ENCODE measurements around the gene CROCC2. TPM values are rescaled to one million over a fixed set of nuclear protein-coding genes. Genes with fewer than 3 reads are reported as not detected.

Gene CROCC2
- polyA plus RNA-seq, 4 donors = 0.13 to 0.18 TPM; not detected in 2

GRCh38 chr2:240919786-240920782 lies 13.9 kb downstream of the CROCC2 start:
- no peak for DNase-seq
- H3K27ac ChIP-seq (ENCODE audit: low read depth in 1 of 3, low read length in 2 of 3) = no peak overlapping the region
- H3K4me3 ChIP-seq (ENCODE audit: low read depth in 1 of 3, low read length in 3 of 3) = no peak overlapping the region
- H3K36me3 ChIP-seq (ENCODE audit: control insufficient read depth in 3 of 3, insufficient read depth in 2 of 3, low read depth in 1 of 3, low read length in 3 of 3) = no peaks in the 10 kb centered on the region
- no peaks in the 10 kb centered on the region for H3K9me3 ChIP-seq (ENCODE audit: control insufficient read depth in 2 of 2, insufficient read depth in 1 of 2, low read depth in 1 of 2, low read length in 1 of 2)
- peaks cover 0 to 13% (median 0%) of the 10 kb centered on the region in 3 donors for H3K4me1 ChIP-seq (ENCODE audit: control insufficient read depth in 3 of 3, insufficient read depth in 2 of 3, low read depth in 1 of 3, low read length in 2 of 3)
- 87 to 91% (median 89%) methylated on average over 27 to 31 of the region's 31 CpGs for WGBS, 3 donors
- peaks cover 0 to 9% (median 0%) of the 10 kb centered on the region in 3 donors for H3K27me3 ChIP-seq (ENCODE audit: control insufficient read depth in 3 of 3, insufficient read depth in 3 of 3, low read length in 3 of 3)
- FAIRE-seq = no peak

- no peaks in the 10 kb centered on the region for H3K36me3 ChIP-seq (ENCODE audit: control insufficient read depth in 3 of 3, insufficient read depth in 2 of 3, low read depth in 1 of 3, low read length in 3 of 3)
- DNase-seq (no peak), FAIRE-seq (no peak)
- H3K27me3 ChIP-seq (ENCODE audit: control insufficient read depth in 3 of 3, insufficient read depth in 3 of 3, low read length in 3 of 3) = peaks cover 0 to 2% (median 0%) of the 10 kb centered on the region in 3 donors
- peak overlapping the region in 1 of 3 donors; percentile 44 for H3K27ac ChIP-seq (ENCODE audit: low read depth in 1 of 3, low read length in 2 of 3)
- H3K9me3 ChIP-seq (ENCODE audit: control insufficient read depth in 2 of 2, insufficient read depth in 1 of 2, low read depth in 1 of 2, low read length in 1 of 2) = no peaks in the 10 kb centered on the region
- 73 to 88% (median 78%) methylated on average over 4 of the region's 4 CpGs for WGBS, 3 donors
- no peak overlapping the region for H3K4me3 ChIP-seq (ENCODE audit: low read depth in 1 of 3, low read length in 3 of 3)
- H3K4me1 ChIP-seq (ENCODE audit: control insufficient read depth in 3 of 3, insufficient read depth in 2 of 3, low read depth in 1 of 3, low read length in 2 of 3) = peaks cover 0 to 11% (median 0%) of the 10 kb centered on the region in 3 donors
Measured at GRCh38 chr2:240920783-240921231, 14.7 kb downstream of the CROCC2 start.

GRCh38 chr2:240921311-240921994 lies 15.3 kb downstream of the CROCC2 start:
- no peaks in the 10 kb centered on the region for H3K27me3 ChIP-seq (ENCODE audit: control insufficient read depth in 3 of 3, insufficient read depth in 3 of 3, low read length in 3 of 3)
- DNase-seq = no peak
- H3K27ac ChIP-seq (ENCODE audit: low read depth in 1 of 3, low read length in 2 of 3) = peak overlapping the region in 1 of 3 donors; percentile 44
- 77 to 90% (median 77%) methylated on average over 13 of the region's 13 CpGs for WGBS, 3 donors
- no peak overlapping the region for H3K4me3 ChIP-seq (ENCODE audit: low read depth in 1 of 3, low read length in 3 of 3)
- H3K9me3 ChIP-seq (ENCODE audit: control insufficient read depth in 2 of 2, insufficient read depth in 1 of 2, low read depth in 1 of 2, low read length in 1 of 2) = no peaks in the 10 kb centered on the region
- H3K36me3 ChIP-seq (ENCODE audit: control insufficient read depth in 3 of 3, insufficient read depth in 2 of 3, low read depth in 1 of 3, low read length in 3 of 3) = no peaks in the 10 kb centered on the region
- H3K4me1 ChIP-seq (ENCODE audit: control insufficient read depth in 3 of 3, insufficient read depth in 2 of 3, low read depth in 1 of 3, low read length in 2 of 3) = peaks cover 0 to 9% (median 0%) of the 10 kb centered on the region in 3 donors
- FAIRE-seq = no peak

- H3K4me3 ChIP-seq (ENCODE audit: low read depth in 1 of 3, low read length in 3 of 3) = no peak overlapping the region
- no peaks in the 10 kb centered on the region for H3K36me3 ChIP-seq (ENCODE audit: control insufficient read depth in 3 of 3, insufficient read depth in 2 of 3, low read depth in 1 of 3, low read length in 3 of 3)
- DNase-seq (no peak), FAIRE-seq (no peak)
- H3K4me1 ChIP-seq (ENCODE audit: control insufficient read depth in 3 of 3, insufficient read depth in 2 of 3, low read depth in 1 of 3, low read length in 2 of 3) = peaks cover 0 to 4% (median 0%) of the 10 kb centered on the region in 3 donors
- WGBS, 3 donors = 29 to 84% (median 82%) methylated on average over 1 of the region's 1 CpG
- H3K9me3 ChIP-seq (ENCODE audit: control insufficient read depth in 2 of 2, insufficient read depth in 1 of 2, low read depth in 1 of 2, low read length in 1 of 2) = no peaks in the 10 kb centered on the region
- no peak overlapping the region for H3K27ac ChIP-seq (ENCODE audit: low read depth in 1 of 3, low read length in 2 of 3)
- H3K27me3 ChIP-seq (ENCODE audit: control insufficient read depth in 3 of 3, insufficient read depth in 3 of 3, low read length in 3 of 3) = no peaks in the 10 kb centered on the region
Measured at GRCh38 chr2:240921995-240922244, 15.8 kb downstream of the CROCC2 start.

GRCh38 chr2:240922245-240922981 lies 16.3 kb downstream of the CROCC2 start:
- Histone ChIP-seq H3K27me3 (ENCODE audit: control insufficient read depth in 3 of 3, insufficient read depth in 3 of 3, low read length in 3 of 3) (no peaks in the 10 kb centered on the region), H3K4me3 (ENCODE audit: low read depth in 1 of 3, low read length in 3 of 3) (no peak overlapping the region), H3K36me3 (ENCODE audit: control insufficient read depth in 3 of 3, insufficient read depth in 2 of 3, low read depth in 1 of 3, low read length in 3 of 3) (no peaks in the 10 kb centered on the region), H3K27ac (ENCODE audit: low read depth in 1 of 3, low read length in 2 of 3) (no peak overlapping the region), H3K9me3 (ENCODE audit: control insufficient read depth in 2 of 2, insufficient read depth in 1 of 2, low read depth in 1 of 2, low read length in 1 of 2) (no peaks in the 10 kb centered on the region), H3K4me1 (ENCODE audit: control insufficient read depth in 3 of 3, insufficient read depth in 2 of 3, low read depth in 1 of 3, low read length in 2 of 3) (no peaks in the 10 kb centered on the region)
- WGBS, 3 donors = 79 to 82% (median 82%) methylated on average over 17 to 18 of the region's 18 CpGs
- FAIRE-seq = no peak
- DNase-seq = no peak

- no peaks in the 10 kb centered on the region for H3K4me1 ChIP-seq (ENCODE audit: control insufficient read depth in 3 of 3, insufficient read depth in 2 of 3, low read depth in 1 of 3, low read length in 2 of 3)
- no peaks in the 10 kb centered on the region for H3K27me3 ChIP-seq (ENCODE audit: control insufficient read depth in 3 of 3, insufficient read depth in 3 of 3, low read length in 3 of 3)
- no peak overlapping the region for H3K4me3 ChIP-seq (ENCODE audit: low read depth in 1 of 3, low read length in 3 of 3)
- H3K36me3 ChIP-seq (ENCODE audit: control insufficient read depth in 3 of 3, insufficient read depth in 2 of 3, low read depth in 1 of 3, low read length in 3 of 3) = no peaks in the 10 kb centered on the region
- no peak overlapping the region for H3K27ac ChIP-seq (ENCODE audit: low read depth in 1 of 3, low read length in 2 of 3)
- FAIRE-seq = no peak
- 59 to 73% (median 60%) methylated on average over 15 of the region's 15 CpGs for WGBS, 3 donors
- no peaks in the 10 kb centered on the region for H3K9me3 ChIP-seq (ENCODE audit: control insufficient read depth in 2 of 2, insufficient read depth in 1 of 2, low read depth in 1 of 2, low read length in 1 of 2)
- no peak for DNase-seq
Measured at GRCh38 chr2:240922982-240923537, 16.9 kb downstream of the CROCC2 start.

GRCh38 chr2:240925191-240925567 lies 19.0 kb downstream of the CROCC2 start:
- no peak overlapping the region for H3K4me3 ChIP-seq (ENCODE audit: low read depth in 1 of 3, low read length in 3 of 3)
- DNase-seq (no peak), FAIRE-seq (no peak)
- 55 to 82% (median 77%) methylated on average over 14 of the region's 14 CpGs for WGBS, 3 donors
- no peaks in the 10 kb centered on the region for H3K9me3 ChIP-seq (ENCODE audit: control insufficient read depth in 2 of 2, insufficient read depth in 1 of 2, low read depth in 1 of 2, low read length in 1 of 2)
- H3K27ac ChIP-seq (ENCODE audit: low read depth in 1 of 3, low read length in 2 of 3) = no peak overlapping the region
- no peaks in the 10 kb centered on the region for H3K36me3 ChIP-seq (ENCODE audit: control insufficient read depth in 3 of 3, insufficient read depth in 2 of 3, low read depth in 1 of 3, low read length in 3 of 3)
- H3K4me1 ChIP-seq (ENCODE audit: control insufficient read depth in 3 of 3, insufficient read depth in 2 of 3, low read depth in 1 of 3, low read length in 2 of 3) = no peaks in the 10 kb centered on the region
- no peaks in the 10 kb centered on the region for H3K27me3 ChIP-seq (ENCODE audit: control insufficient read depth in 3 of 3, insufficient read depth in 3 of 3, low read length in 3 of 3)

Data from small intestine (tissue), 7 donors.